ENCODE data around the gene GALNT14.

Gene GALNT14

GRCh38 chr2:30877833-30878232 is 260.4 kb downstream of the GALNT14 start:
- no peak for DNase-seq

- DNase-seq, result no peak
These were observed 265.4 kb downstream of the GALNT14 start for GRCh38 chr2:30872797-30873196.

GRCh38 chr2:30871980-30872789 is 266.1 kb downstream of the GALNT14 start:
- DNase-seq, result no peak

DNA sequence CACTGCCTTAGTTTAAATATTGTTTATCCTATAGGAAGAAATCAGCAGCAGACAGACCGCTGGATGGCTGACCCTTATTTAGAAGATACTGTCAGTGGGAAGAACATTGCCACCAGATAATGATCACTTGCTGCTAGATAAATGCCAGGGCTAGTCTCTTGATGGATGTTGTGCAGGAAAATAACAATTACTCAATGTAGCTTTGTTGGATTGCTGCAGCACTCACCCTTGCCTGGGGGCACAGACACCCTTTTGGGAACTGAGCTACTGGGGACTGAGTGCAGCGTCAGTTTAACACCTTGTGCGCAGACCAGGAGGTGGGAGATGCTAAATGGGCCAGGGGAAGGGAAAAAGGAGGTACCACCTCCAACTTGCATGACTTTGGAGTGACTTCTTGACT is 266.8 kb downstream of the GALNT14 start:
- no peak for DNase-seq

- DNase-seq, result no peak
These were observed 268.3 kb downstream of the GALNT14 start for GRCh38 chr2:30869988-30870387.

DNA sequence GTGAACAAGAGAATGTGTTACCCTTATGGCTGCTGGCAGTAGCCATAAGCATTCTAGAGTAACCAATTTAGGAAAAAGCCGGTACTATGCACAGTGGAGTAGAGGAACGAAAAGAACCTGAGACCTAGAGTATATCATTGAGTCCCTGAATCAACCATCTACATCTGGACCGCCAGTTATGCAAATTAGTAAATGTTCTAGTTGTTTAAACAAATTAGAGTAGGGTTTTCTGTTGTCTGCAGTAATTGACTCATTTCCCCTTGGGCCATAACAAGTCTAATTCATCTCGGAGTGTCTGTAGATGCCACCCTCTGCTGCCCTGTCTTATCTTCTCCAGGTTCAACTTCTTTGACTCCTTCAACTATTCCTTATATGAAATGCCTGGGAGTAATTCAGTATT is 270.9 kb downstream of the GALNT14 start:
- DNase-seq, result no peak

DNA sequence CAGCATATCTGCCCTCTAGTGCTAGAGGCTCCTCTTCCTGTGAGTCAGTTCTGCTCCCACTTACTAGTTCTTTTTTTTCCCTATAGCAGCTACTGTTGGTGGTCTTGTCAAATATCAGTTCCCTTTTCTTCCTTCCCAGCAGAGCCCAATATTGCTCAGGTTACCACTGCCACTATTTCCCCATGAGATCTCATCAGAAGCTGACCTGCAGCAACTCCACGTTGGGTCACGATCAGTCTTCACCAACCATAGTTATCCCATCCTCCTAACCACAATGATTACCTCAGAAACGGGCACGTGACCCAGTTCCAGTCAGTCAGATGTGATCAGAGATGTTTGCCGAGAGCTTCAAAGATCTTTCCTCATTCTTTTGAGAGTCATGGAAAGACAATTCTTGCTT is 271.3 kb downstream of the GALNT14 start:
- DNase-seq, result no peak

GRCh38 chr2:30865892-30866681 is 272.2 kb downstream of the GALNT14 start:
- no peak for DNase-seq

- DNase-seq, result no peak
These were observed 273.0 kb downstream of the GALNT14 start for GRCh38 chr2:30865243-30865642.

DNA sequence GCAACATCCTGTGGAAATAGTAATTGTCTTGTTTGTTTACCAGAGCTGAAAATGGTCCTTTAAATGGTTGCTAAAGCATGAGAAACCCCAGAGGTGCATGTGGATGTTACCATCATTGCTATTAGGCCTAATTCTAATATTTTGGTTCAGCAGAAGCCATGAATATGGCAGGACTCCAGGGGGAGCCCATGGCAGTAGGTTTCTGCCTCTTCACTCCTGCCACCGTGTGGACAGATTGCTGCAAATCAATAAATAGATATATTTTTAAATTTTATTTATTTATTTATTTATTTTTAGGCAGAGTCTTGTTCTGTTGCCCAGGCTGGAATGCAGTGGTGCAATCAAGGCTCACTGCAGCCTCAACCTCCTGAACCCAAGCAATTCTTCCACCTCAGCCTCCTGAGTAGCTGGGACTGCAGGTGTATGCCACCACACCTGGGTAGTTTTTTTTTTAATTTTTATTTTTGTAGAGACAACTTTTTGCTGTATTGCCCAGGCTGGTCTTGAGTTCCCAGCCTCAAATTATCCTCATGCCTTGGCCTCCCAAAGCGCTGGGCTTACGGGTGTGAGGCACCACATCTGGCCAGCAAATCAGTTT is 276.1 kb downstream of the GALNT14 start:
- peak; percentile 57 for DNase-seq

GRCh38 chr2:30860726-30861125 is 277.5 kb downstream of the GALNT14 start:
- DNase-seq, result no peak
